Measurements from ENCODE around the gene RREB1.

The RREB1 gene

DNA sequence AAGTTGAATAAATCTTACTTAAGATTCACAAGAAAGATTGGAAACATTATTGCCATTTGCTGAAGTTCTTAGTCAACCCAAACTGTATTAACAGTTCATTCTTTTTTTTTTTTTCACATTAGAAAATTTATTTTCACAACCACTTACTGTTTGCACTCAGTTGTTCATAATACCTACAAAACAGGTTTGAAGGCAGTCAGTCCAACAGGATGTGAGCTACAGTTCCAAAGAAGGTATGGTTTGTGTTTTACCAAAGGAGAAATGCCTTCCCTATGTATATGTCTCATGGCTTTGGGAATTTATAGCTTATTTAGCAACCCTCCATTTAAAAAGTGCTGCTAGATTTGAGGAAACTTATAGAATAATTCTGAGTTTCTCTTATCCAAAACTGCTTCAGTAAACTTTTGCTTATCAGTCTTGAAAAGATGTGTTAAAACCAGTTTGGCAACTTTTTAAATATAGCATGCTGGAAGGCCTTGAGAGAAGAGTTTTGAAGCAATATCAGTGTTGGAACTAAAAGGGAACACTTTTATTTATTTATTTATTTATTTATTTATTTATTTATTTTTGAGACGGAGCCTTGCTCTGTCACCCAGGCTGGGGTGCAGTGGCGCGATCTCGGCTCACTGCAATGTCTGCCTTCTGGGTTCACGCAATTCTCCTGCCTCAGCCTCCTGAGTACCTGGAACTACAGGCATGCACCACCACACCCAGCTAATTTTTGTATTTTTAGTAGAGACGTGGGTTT, 46.8 kb upstream of the RREB1 start:
- H3K4me2 ChIP-seq (ENCODE audit: low read depth, low read length, poor library complexity, severe bottlenecking): no peak overlapping the region
- H3F3A ChIP-seq (ENCODE audit: insufficient read depth): no peaks in the 10 kb centered on the region
- H3K9me2 ChIP-seq (replicated peaks; ENCODE audit: insufficient read depth, low read length): no peaks in the 10 kb centered on the region
- H3K27me3 ChIP-seq (ENCODE audit: low read length): no peaks in the 10 kb centered on the region
- no peaks in the 10 kb centered on the region for H3K79me2 ChIP-seq (ENCODE audit: insufficient read depth, low read length)
- TF ChIP-seq, protein P1, sequence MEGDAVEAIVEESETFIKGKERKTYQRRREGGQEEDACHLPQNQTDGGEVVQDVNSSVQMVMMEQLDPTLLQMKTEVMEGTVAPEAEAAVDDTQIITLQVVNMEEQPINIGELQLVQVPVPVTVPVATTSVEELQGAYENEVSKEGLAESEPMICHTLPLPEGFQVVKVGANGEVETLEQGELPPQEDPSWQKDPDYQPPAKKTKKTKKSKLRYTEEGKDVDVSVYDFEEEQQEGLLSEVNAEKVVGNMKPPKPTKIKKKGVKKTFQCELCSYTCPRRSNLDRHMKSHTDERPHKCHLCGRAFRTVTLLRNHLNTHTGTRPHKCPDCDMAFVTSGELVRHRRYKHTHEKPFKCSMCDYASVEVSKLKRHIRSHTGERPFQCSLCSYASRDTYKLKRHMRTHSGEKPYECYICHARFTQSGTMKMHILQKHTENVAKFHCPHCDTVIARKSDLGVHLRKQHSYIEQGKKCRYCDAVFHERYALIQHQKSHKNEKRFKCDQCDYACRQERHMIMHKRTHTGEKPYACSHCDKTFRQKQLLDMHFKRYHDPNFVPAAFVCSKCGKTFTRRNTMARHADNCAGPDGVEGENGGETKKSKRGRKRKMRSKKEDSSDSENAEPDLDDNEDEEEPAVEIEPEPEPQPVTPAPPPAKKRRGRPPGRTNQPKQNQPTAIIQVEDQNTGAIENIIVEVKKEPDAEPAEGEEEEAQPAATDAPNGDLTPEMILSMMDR (IDR thresholded peaks at IDR 0.05; ENCODE audit: insufficient read depth, low read length, poor library complexity, severe bottlenecking): no peak
- no peak for TF ChIP-seq EZH2phosphoT487 (conservative IDR thresholded peaks at IDR 0.05; ENCODE audit: low read length)
- H3K27ac ChIP-seq (ENCODE audit: low read depth, low read length): no peak overlapping the region
- no peak overlapping the region for H3K9ac ChIP-seq (ENCODE audit: low read length)
- no peaks in the 10 kb centered on the region for H4K20me1 ChIP-seq (ENCODE audit: low read depth, low read length)
- no peaks in the 10 kb centered on the region for H3K36me3 ChIP-seq (ENCODE audit: low read length)
- H3K4me3 ChIP-seq (ENCODE audit: insufficient read depth, low read length, poor library complexity, severe bottlenecking): no peak overlapping the region
- no peak overlapping the region for H2AFZ ChIP-seq (ENCODE audit: low read depth, low read length, severe bottlenecking)
- no peaks in the 10 kb centered on the region for H3K9me3 ChIP-seq (ENCODE audit: insufficient read depth, low read length)

DNA sequence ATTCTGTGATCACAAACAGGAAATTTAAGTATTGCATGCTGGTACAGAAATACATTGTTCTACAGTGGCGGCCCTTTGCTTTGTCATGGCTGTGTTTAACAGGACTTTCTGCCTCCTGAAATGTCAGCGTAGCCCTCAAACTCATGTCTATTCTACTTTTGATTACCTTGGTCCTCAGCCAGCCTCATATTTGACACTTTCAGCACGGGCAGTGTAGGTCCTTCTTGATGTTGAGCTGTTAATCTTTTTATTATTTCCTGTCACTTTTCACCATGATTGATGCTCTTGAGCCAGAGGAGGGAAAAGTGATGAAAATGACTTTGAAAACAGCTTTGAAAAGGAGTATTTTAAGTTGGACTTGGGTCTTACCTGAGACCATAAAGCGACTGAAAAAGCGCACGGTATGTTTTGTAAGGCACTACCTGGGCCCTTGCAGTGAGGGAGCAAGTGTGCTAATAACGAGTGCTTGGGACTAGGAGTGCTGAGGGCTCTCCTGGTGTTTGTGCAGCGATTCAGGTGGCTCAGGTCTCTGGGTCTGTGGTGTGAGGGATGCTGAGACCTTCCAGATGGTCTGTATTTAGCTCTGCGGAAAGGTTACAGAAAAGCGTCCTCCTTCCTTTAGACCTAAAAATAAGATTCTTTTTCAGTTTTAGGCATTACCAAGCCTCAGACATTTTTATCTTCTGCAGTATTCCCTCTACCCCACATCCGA, 45.2 kb upstream of the RREB1 start:
- Histone ChIP-seq H3K4me2 (ENCODE audit: low read depth, low read length, poor library complexity, severe bottlenecking) (no peak overlapping the region), H3K9ac (ENCODE audit: low read length) (no peak overlapping the region), H3K79me2 (ENCODE audit: insufficient read depth, low read length) (no peaks in the 10 kb centered on the region), H4K20me1 (ENCODE audit: low read depth, low read length) (no peaks in the 10 kb centered on the region), H2AFZ (ENCODE audit: low read depth, low read length, severe bottlenecking) (no peak overlapping the region), H3K36me3 (ENCODE audit: low read length) (no peaks in the 10 kb centered on the region), H3K9me2 (replicated peaks; ENCODE audit: insufficient read depth, low read length) (no peaks in the 10 kb centered on the region), H3K27ac (ENCODE audit: low read depth, low read length) (no peak overlapping the region), H3K4me3 (ENCODE audit: insufficient read depth, low read length, poor library complexity, severe bottlenecking) (no peak overlapping the region), H3K9me3 (ENCODE audit: insufficient read depth, low read length) (no peaks in the 10 kb centered on the region), H3F3A (ENCODE audit: insufficient read depth) (no peaks in the 10 kb centered on the region), H3K27me3 (ENCODE audit: low read length) (no peaks in the 10 kb centered on the region)
- no peak for TF ChIP-seq EZH2phosphoT487 (conservative IDR thresholded peaks at IDR 0.05; ENCODE audit: low read length)
- TF ChIP-seq, protein P1 (IDR thresholded peaks at IDR 0.05; ENCODE audit: insufficient read depth, low read length, poor library complexity, severe bottlenecking): no peak

DNA sequence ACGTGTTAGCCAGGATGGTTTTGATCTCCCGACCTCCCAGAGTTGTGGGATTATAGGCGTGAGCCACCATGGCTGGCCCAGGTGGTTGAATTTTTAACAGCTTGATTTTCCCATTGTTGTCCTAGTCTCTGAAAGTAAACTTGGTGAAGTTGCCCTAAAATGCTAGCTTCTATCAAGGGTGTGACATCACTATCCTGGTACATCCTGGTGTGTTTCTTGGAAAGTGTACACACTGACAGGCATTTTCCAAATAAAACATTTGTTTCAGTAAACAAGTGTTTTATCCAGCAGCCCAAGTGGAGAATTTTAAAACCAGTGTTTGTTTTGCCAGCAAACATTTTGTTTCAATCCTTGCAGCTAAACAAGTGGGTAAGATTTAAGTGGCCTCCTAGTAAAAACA, 40.5 kb upstream of the RREB1 start:
- no peak overlapping the region for H3K4me2 ChIP-seq (ENCODE audit: low read depth, low read length, poor library complexity, severe bottlenecking)
- no peaks in the 10 kb centered on the region for H3K9me2 ChIP-seq (replicated peaks; ENCODE audit: insufficient read depth, low read length)
- no peaks in the 10 kb centered on the region for H4K20me1 ChIP-seq (ENCODE audit: low read depth, low read length)
- H2AFZ ChIP-seq (ENCODE audit: low read depth, low read length, severe bottlenecking): no peak overlapping the region
- no peak overlapping the region for H3K27ac ChIP-seq (ENCODE audit: low read depth, low read length)
- no peak overlapping the region for H3K4me3 ChIP-seq (ENCODE audit: insufficient read depth, low read length, poor library complexity, severe bottlenecking)
- no peaks in the 10 kb centered on the region for H3K9me3 ChIP-seq (ENCODE audit: insufficient read depth, low read length)
- no peaks in the 10 kb centered on the region for H3K36me3 ChIP-seq (ENCODE audit: low read length)
- TF ChIP-seq, protein P1 (IDR thresholded peaks at IDR 0.05; ENCODE audit: insufficient read depth, low read length, poor library complexity, severe bottlenecking): no peak
- TF ChIP-seq EZH2phosphoT487 (conservative IDR thresholded peaks at IDR 0.05; ENCODE audit: low read length): no peak
- no peak overlapping the region for H3K9ac ChIP-seq (ENCODE audit: low read length)
- no peaks in the 10 kb centered on the region for H3K27me3 ChIP-seq (ENCODE audit: low read length)
- H3F3A ChIP-seq (ENCODE audit: insufficient read depth): no peaks in the 10 kb centered on the region
- no peaks in the 10 kb centered on the region for H3K79me2 ChIP-seq (ENCODE audit: insufficient read depth, low read length)
